Measurements from ENCODE around the gene SRBD1.

The SRBD1 gene

DNA sequence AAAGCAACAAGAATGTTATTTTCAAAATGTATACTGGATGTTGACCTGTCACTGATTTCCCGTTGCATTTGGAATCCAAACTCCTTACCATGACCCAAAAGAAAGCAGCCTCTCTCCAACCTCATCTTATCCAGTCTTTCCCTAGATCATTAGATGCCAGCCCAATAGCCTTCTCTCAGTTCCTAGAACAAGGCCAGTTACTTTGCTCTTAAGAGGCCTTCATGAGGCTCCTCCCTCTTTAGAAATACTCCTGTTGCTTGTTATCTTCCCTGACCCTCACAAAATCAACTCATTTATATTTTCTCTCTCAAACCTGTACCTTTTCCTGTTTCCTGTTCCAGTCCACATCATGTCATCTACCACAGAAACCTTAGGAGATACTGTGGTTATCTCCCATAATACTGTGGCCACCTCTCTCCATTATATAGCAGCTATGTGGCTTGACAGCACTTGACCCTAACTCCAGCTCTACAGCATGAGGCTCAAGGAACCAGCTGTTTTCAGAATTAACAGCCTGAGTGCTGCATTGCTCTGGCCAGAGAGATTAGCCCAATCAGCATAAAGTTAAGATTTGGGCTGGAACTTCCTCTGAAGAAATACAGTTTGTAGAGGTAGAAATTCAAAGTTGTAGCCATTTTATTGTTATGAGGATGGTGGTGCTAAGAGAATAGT, 22.8 kb downstream of the SRBD1 start:
- no peak for DNase-seq

DNA sequence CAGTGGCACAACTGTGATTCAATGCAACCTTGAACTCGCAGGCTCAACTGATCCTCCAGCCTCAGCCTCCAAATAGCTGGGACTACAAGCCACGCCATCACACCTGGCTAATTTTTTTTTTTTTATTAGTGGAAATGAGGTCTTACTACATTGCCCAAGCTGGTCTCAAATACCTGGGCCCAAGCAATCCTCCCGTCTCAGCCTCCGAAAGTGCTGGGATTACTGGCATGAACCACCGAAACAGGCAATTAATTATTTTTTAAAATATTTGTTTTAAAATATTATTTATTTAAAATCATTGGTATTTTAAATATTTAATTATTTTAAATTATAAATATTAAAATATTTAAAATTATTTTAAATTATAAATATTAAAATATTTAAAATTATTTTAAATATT, 24.5 kb downstream of the SRBD1 start:
- no peak for DNase-seq

DNA sequence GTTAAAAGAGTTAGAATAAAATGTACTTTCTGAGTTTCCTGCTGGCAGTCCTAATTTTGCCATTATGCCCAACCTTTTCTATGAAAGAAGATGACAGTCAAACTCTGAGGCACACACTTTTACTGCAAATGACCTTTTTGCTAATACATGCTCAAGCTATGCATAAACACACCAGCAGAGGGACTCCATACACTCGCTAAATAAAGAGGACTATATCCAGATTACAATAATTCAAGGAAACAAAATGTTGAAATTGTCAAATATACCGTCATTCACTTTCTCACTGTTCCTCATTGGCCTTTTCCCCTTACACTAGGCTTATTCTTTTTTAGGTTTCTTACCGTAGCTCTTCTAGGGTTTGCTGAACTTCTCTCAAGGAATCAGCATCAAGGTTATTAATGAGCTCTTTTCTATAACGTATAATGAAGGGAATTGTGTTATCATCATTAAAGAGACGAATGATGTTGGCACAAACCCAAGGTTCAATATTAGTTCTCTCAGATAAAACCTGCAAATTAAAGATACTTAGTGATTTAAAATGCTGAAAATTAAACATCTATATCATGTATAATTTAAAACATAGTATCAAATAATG, 25.7 kb downstream of the SRBD1 start:
- no peak for DNase-seq

DNA sequence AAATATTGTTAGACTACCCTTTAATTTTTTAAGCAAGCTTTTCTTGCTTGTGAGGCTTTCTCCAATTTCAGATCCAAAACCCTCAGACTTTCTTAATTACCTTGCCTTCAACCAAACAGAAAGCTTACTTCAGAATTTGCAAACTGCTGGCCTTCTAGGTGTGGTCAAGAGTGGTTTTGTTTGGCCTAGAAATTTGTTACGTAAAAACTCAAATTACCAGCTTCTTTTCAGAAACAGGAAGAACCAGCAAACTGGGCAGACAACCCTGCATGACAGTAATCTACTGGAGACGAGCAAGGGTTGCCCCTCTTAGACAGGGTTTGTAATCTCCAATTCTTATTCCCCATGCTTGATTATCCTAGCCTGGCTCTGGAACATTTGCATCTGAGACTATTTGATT, 27.1 kb downstream of the SRBD1 start:
- no peak for DNase-seq

DNA sequence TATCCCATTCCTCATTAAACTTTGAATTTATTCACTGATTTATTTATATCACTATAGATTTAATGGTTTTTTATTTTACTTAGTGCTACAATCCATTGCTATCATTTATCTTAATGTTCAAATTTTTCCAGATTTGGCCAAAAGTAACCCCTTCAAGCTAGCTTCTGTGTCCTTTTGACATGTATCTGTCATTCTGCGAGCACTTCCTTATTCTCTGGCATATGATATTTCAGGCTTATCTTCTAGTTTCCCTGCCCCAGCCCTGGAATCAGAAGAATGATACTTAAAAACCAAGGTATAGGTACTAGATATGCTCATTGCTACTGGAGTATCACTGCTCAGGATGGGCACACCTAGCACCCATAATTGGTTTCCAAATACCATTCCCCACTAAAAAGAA, 28.5 kb downstream of the SRBD1 start:
- DNase-seq, result no peak

DNA sequence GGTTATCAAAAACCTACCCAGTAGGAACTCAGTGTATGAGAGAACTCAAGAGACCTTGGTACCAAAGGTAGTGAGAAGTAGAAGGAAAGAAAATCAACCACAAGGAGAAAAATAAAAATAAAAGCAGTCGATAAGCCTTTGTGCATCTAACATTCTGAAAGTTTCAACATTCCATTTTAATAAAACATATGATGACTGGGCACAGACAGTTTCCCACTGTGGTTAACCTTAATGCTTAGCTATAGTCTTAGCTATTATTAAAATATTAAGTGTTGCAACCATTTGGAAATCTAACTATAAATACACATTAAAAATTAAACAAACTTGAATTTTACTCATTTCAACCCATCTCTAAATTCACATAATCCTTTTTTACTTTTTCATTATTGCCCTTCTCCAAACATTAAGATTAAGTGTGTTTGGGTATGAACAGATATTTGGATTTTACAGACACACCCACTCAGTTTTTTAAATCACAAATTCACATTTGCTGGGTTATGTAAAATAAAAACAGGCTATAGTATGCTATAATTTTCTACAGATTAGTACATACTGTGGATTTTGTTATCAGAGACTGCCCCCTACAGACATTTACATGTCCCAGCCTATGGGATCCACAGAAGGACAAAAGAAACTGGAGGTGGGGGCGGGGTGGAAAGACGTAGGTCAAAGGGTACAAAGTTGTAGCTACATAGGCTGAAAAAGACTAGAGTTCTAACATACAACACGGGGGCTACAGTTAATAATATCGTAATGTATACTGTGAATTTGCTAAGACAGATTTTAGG, 32.8 kb downstream of the SRBD1 start:
- DNase-seq, result peak; percentile 19

DNA sequence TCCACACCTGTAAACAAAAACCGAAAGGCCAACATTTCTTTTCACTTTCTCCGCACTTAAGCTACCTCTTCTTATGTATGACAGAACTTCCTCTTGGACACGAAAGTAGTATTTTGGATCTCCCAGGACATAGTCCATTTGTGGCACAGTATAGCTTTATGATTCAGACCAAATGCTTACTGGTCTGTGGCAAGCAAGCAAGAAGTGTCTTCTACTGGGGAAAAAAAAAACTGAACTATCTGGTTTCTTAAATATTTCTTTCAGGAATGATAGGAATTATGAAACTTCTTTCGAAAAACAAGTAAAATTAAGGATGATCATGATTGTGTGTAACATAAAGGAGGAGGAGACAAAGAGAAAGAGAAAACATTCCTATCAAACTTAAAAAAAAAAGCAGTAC, 33.6 kb downstream of the SRBD1 start:
- DNase-seq, result no peak

DNA sequence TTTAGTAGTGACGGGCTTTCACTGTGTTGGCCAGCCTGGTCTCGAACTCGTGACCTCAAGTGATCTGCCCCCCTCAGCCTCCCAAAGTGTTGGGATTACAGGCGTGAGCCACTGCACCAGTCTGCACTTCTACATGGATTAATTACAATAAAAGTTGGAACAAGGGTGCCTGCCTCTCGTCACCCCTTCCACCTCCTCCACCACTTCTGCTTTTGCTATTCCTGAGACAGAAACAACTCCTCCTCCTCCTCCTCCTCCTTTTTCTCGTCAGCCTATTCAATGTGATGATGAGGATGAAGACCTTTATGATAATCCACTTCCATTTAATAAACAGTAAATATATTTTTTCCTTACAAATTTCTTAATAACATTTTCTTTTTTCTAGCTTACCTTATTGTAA, 35.2 kb downstream of the SRBD1 start:
- no peak for DNase-seq

DNA sequence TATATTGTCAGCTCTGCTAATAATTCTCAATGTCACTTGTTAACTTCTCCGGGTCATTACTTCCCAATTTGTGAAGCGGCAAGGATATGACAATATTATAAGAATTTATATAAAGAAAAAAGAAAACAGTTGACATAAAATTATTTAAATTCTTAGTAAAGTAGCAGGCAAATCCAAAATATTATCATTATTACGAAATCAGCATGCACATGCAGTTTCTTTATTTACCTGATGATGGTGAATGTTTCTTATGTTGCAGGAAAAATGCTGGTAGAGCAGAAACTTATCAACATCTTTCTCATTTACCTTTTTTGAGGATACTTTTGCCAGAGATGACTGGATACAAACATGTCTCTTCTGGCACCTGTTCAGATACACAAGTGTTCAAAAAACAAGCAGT, 38.1 kb downstream of the SRBD1 start:
- no peak for DNase-seq

DNA sequence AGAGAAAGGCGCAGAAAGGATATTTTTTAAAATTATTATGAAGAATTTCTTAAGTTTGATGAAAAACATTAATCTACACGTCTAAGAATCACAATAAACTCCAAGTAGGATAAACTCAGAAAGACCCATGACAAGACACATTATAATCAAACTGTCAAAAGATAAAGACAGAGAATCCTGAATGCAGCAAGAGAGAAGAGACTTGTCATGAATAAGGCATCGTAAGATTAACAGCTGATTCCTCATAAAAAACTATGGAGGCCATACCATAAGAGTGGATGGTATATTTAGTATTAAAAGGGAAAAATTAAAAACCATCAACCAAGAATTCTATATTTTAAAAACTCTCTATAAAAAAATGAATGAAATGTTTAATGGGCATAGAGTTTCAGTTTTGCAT, 39.1 kb downstream of the SRBD1 start:
- DNase-seq, result no peak

DNA sequence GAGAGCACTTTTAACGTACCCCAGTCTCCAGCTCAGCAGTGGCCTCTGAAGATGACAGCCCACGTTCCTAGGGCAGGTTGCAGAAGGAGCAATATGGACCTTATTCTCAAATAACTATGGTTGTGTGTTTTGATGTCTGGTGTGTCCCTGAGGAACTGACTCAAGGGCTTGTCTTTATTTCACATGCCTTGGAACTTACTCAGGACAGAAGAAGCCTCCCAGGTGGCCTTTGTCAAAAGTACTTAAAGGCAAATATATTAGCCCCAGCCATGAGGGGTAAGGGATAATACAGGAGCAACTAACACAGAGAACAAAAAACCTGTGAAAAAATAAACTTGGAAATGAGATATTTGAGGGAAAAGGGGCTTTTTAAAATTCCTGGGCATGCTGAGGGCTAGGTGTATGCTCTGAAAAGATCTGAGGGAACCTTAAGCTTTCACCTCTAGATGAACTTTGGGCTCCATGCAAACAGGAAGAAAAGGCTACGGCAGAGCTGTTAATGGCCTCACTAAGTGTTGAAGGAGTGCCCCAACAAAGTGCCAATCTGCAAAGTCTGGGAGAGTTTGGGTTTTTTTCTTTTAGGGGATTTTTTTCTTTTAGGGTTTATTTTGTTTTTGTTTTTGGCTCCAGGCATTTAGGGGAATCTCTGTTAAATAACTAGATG, 40.3 kb downstream of the SRBD1 start:
- no peak for DNase-seq

DNA sequence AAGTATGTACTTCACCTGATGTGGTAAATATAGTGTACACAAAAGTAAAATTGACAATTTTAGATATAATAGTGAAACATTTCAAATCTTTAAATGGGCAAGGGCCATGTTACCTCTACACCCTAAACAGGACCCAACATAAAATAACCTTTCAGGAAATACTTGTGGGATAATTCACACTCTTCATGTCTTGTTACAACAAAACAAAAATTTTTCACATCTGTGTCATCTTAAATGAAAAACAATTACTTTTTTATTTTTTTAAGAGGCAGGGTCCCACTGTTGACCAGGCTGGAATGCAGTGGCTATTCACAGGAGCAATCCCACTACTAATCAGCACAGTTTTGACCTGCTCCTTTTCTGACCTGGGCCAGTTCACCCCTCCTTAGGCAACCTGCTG, 42.1 kb downstream of the SRBD1 start:
- no peak for DNase-seq

DNA sequence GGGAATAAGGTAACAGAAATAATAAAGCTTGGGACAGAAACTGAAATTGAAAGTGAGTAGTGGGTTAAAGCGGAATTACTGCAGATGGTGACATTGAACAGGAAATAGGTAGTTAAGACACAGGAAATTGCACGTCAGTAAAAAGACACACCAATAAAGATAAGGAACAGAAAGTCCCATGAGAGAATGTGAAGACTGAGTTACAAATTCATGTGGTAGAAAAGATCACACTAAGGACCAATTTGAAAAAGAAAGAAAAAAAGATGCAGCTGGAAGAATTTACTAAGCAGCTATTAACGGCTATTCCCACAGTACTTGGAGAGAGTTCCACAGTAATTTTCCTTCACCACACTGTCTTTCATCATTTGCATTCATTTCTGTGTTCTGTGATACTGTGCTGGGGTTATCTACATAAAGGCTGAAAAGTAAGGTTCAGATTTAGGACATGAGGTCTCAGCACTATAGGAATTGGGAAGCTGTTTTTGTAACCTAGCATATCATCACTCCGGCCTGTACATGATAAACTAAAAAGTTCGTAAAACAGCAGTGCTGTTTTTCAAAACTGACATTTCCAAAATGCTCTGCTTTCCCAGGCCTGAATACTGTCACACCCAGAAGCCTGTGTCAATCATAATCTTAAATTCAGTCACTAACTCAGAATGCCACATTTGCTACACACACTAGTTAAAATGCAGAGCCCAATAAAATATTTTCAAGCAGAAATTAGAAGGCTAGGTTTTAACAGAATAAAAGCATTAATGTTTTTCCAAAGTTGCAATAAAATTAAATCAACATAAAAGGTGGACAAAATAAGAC, 42.9 kb downstream of the SRBD1 start:
- DNase-seq, result no peak

DNA sequence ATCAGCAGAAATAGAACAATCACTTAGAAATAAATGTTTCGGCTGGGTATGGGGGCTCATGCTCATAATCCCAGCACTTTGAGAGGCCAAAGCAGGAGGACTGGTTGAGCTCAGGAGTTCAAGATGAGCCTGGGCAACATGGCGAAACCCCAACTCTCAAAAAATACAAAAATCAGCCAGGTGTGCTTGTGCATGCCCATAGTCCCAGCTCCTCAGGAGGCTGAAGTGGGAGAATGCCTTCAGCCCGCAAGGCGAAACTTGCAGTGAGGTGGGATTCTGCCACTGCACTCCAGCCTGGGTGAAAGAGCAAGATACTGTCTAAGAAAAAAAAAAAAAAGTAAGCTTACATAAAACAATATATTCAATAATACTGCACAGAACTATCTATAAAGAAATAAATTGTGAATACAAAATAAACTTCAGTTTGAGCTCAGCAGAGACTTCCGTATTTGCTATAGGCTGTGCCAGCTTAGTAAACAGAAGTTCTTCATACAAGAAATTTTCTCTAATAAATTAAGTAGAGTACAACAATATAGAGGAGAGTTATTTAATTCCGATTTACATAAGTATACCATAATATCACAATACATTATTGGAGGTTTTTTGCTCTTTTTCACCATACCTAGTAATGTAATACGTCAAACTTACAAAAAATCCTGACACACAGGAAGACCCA, 43.6 kb downstream of the SRBD1 start:
- DNase-seq, result peak; percentile 24

DNA sequence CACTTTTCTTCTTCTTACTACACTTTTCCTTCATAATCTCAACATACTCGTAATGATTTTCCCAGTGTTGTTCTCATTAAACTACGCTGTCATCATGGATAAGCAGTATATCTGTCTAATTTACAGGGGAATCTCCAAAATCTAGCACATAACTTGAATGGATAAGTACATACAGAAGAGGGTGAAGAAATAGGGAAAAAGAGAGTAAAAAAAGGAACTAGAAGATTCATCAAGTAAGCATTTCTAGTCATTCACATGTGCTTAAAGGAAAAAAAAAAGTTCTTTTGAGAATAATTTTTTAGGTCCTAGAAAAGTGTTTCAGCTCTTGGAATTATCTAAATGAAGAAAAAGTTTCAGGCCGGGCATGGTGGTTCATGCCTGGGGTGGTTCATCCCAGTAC, 51.6 kb downstream of the SRBD1 start:
- DNase-seq, result no peak

DNA sequence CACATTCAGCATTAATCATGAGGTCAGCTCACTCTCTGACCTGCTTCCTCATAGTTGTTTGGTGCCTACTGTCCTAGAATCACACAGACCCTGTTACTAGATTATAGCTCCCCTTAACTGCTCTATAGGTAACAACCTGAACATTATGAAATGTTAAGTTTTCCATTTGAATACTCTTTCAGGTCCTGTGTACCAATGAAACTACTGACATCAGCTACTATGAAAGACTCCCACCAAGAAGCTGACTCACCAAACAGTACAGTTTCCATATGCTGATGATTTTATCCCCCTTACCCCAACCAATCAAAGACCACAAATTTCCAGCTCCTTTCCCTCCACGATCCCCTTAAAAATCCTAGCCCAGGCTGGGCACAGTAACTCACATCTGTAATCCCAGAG, 56.3 kb downstream of the SRBD1 start:
- DNase-seq, result no peak

DNA sequence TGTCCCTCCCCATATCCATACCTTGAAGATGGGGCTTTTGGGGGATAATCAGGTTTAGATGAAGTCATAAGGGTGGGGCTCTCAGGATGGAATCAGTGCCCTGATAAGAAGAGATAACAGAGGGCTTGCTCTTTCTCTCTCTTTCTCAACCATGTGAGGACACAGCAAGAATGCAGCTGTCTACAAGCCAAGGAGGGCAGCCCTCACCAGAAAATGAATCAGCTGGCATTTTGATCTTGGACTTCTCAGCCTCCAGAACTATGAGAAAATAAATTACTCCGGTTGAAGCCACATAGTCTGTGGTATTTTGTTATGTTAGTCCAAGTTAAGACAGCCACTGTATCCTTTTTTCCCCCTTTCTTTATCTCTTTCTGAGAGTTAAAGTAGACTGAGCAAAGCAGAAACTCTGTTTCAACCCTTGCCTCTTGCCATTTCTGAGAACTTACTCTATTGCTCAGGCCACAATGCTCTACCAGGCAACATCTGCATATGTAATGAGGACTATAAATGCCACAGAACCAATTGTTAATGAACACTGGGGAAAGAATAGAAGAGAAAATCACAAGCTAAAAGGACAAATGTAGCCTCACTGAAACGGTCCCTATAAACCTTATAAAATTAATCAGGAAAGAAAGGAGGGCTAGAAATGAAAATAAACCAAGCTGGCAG, 56.9 kb downstream of the SRBD1 start:
- no peak for DNase-seq

DNA sequence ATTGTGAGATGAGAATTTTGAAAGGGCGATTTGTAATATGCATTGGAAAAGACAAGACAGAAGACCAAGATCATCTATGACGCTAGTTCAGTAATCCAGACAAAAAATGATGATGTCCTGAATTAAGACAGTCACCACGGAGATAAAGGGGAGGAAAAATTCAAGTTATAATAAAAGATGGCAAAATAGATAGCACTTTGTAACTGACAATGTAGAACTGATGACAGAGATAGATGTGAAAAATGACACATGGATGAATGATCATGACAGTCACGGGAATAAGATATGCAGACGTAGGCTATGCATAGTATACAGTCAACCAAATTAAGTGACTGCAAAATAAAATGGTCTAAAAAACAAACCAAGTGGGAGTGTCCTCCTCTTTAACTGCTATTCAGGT, 59.2 kb downstream of the SRBD1 start:
- DNase-seq, result no peak

DNA sequence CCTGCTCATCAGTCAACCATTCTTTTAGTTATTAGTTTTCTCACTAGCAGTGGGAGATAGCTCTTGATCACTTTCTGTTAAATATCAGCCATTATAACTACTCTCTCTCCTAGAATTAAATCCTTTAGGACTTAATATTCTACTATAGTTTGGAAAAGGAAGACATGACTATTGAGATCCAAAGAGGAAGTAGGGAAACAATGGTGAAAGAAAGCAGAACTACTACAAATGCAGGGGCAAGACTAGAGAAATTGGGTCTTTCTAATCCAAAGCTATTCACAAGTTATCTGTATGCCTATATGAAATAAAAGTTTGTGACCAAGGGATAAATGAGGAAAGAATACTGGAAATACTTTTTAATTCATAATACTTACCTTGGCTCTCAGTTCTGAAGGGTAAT, 65.1 kb downstream of the SRBD1 start:
- no peak for DNase-seq

DNA sequence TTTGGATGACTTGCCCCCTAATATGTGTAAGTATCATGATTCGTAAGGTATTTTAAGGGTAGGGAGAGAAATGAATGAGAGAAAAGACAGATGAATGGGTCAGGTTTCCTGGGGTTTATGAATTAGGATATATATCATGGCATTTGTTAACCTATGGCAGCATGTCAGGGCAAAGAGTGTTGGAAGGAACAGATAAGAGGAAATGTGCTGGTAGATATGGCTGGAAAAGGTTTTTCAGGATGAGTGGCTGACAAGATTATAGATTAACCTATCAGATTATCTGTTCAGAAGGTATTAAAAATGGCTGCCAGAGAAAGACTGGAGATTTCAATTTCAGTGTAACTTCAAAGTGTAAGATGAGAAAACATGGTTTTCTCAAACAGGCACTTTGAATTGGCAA, 67.8 kb downstream of the SRBD1 start:
- no peak for DNase-seq

DNA sequence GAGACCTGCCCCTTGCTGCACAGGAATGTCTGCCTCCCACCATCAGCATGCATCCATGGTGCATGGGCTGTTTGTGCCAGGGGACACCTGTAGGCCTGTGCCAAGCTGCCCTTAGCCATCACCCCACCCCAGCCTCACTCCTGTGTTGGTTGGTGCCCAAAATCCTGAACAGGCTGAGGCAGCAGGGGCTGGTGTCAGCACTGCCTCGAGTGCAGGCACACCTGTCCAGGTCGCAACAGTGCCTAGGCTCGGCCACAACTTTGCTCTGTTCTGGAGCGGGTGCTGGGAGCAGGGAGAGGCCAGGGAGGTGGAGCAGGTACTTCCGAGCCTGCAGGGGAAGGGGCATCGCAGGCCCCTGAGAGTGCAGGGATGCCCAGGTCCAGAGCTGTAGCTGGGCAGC, 69.1 kb downstream of the SRBD1 start:
- no peak for DNase-seq

DNA sequence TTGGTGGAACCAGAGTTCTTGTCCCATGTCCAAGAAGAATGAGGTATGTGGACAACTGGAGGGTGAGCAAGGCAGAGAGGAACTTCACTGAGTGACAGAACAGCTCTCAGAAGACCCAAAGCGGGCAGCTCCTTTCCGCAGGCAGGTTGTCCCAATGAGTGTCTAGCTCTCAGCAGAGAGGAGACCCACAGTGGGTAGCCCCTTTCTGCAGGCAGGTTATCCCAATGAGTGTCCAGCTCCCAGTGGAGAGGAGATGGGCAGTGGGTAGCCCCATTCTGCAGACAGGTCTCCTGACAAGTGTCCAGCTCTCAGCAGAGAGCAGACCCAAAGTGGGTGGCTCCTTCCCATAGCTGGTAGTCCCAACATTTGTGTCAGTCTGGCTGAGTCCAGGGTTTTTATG, 69.6 kb downstream of the SRBD1 start:
- DNase-seq, result no peak
